NOMO-1 treated with DMSO at 0.1 percent for 48 hours (cell line): ENCODE results near the gene FOXD4.
"Not testable (repeated sequence)": the region's sequence is repeated elsewhere in the genome, so short reads cannot be mapped to it uniquely, and the experiment has no call there.

ENCODE experiments used
- DNase-seq: peaks from one replicate; lab custom pipeline; 2025; ENCODE audit not compliant: unreplicated experiment; lab: John Stamatoyannopoulos, UW

The FOXD4 gene

DNA sequence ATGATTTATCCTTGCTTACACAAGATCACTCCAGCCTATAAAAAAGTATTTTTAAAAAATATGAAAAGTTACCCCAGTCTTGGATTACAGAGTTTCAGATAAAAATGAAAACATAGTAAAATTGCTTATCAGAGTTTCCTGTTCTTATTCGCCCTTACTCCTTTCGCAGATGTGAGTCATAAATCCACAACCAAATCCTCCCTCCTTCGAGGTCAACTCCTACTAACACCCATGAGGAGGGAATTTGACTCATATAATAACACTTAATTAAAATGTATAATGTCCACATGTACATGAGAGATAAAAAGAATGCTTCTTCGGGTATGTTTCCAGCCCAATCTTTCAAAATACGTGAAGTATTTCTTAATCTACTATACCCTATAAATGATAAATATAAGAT, 23.9 kb downstream of the FOXD4 start:
- DNase-seq, result not testable (repeated sequence)

DNA sequence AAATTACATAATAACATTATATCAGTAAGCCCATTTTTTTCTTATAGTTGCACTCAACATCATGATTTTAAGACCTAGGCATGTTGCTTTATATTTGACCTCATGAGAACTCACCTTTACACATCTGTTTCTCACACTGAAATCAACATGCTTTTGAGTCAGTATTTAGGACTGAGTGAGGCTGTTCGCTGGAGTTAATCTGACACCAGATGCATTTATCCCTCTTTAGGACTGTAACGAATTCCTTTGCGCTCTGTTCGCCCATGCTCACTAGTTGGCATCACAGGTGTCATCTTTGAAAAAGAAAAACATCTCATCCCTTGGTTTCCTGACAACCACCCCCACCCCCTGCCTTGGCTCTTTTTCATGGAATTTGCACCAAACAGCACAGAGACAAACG, 24.3 kb downstream of the FOXD4 start:
- DNase-seq, result not testable (repeated sequence)

DNA sequence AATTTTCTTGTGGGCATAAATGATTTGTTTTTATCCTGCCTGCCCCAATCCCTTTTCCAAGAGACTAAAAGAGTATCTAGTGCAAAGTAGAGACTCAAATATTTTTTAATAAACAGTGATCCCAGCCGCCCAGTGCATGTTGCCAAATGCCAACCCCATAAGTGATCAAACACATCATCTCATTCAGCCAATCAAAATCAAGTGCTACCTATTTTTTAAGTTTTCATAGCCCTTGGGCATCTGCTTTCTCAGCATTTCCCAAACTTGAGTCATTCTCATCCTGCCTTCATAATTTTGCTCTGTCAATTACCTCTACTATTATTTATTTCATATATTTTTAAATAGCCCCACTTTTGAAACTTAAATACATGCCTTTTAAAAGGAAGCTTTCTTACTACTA, 27.4 kb downstream of the FOXD4 start:
- DNase-seq, result not testable (repeated sequence)

DNA sequence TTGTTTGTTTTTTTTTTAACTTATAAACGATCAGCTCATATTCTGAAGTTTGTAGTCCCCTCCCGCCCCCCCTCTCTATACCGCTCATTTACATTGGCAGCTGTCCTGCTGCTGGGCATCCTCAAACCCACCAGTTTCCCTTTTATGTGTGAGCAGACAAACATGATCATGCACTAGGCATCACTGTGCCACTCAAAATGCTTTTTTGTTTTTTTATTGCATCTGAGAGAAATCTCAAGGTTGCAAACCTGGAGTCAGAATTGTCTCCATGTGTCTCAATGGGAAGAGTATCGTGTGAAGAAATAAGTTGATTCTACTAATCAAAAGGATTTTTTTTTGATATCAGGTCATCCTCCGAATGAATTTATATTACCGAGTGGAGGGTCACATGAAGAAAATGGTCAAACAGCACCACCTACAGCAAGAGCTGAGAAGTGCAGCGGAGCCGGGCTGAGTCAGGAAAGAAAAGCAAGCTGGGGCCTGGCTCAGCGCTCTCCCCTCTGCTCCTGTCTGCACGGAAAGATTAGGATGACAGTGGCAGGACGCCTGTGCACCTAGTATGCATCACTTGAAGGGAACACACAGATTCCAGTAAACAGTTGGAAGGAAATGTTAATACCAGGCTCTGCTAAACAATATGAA, 29.7 kb downstream of the FOXD4 start:
- DNase-seq, result not testable (repeated sequence)

DNA sequence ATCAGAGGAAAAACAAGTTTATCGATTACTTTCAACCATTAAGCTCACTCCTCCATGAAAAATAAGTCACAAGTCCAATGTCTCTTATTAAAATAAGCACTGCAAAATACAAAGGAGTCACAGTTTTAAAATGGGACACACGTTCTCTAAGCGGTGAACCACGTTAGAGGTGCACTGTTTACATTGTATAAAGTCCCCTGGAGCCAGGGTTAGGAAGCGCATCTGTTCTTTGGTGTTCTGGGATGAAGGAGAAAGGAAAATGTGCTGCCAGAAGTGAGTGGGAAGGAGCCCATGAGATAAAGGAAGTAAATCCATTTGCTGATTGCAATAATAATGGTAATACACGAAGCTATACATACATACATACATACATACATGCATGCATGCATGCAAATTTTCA, 30.4 kb downstream of the FOXD4 start:
- DNase-seq, result not testable (repeated sequence)

DNA sequence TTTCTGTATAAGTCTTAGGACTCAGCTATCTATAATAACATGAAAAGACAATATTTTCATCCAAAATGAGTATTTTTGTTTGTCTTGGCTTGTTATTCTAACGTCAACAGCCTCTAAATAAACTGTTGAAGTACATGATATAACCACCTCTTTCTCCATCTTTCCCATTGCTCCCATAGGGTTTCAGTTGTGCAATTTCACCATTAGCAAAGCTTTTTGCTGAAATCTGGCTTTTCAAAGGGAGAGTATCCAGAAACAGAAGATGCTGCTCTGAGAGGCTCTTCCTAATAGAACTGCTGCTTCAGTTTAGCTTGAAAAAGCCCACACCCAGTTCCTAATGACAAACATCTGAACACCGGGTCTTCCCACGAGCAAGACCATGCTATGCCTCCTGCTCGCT, 31.1 kb downstream of the FOXD4 start:
- DNase-seq, result not testable (repeated sequence)

DNA sequence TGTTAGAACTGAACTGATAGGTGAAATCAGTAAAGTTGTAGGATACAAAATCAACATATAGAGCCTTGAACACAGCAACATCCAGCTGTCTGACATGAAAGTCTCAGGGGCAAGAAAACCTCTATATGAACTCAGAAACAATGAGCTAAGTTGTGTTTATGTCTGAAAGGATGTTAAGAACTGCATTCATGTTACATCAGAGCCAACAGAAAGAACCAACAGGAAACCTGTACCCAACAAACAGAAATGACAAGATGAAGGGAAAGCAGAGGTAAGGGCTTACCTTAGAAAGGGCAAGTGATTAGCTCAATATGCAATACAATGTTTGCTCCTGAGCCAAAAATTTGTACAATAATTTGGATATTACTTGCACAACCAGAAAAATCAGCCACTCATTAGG, 31.5 kb downstream of the FOXD4 start:
- not testable (repeated sequence) for DNase-seq

DNA sequence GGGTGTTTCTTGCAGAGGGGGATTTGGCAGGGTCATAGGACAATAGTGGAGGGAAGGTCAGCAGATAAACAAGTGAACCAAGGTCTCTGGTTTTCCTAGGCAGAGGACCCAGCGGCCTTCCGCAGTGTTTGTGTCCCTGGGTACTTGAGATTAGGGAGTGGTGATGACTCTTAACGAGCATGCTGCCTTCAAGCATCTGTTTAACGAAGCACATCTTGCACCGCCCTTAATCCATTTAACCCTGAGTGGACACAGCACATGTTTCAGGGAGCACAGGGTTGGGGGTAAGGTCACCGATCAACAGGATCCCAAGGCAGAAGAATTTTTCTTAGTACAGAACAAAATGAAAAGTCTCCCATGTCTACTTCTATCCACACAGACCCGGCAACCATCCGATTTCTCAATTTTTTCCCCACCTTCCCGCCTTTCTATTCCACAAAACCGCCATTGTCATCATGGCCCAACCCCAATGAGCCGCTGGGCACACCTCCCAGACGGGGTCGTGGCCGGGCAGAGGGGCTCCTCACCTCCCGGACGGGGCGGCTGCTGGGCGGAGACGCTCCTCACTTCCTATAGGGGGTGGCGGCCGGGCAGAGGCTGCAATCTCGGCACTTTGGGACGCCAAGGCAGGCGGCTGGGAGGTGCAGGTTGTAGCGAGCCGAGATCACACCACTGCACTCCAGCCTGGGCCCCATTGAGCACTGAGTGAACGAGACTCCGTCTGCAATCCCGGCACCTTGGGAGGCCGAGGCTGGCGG, 35.1 kb downstream of the FOXD4 start:
- not testable (repeated sequence) for DNase-seq

DNA sequence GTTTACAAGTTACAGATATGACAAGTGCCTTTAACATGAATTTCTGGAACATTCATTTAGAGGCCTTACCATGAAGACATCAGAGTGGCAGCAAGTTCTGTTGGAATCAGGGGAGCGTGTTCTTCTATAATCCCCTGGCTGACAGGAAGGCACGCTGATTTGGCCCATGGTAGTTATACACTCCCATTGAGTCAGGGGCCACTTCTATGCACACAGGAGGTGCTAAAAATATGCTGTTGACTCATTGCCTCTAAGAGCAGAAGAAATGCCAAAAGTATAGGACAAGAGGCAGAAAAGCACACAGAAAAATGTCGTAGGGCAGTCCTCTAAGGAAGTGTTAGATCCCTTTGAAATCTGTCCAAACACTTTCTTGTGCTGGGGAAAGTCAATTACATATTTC, 39.9 kb downstream of the FOXD4 start:
- DNase-seq, result not testable (repeated sequence)

DNA sequence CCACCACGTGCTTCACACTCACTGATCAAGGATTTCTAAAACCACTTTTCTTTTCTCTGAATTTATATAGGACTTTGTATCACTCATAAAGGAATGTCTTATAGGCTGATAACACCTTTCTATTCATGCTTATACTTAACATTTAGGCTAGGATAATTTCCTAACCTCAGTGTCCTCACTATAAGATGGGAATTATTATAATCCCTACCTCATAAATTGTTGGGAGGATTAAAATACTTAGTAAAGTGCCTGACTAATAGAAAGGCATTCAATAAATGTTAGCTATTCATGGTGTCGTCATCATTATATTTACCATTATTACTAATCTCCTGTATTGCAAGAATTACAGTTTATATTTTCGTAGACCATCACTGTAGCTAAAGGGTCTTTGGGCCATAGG, 41.8 kb downstream of the FOXD4 start:
- not testable (repeated sequence) for DNase-seq

DNA sequence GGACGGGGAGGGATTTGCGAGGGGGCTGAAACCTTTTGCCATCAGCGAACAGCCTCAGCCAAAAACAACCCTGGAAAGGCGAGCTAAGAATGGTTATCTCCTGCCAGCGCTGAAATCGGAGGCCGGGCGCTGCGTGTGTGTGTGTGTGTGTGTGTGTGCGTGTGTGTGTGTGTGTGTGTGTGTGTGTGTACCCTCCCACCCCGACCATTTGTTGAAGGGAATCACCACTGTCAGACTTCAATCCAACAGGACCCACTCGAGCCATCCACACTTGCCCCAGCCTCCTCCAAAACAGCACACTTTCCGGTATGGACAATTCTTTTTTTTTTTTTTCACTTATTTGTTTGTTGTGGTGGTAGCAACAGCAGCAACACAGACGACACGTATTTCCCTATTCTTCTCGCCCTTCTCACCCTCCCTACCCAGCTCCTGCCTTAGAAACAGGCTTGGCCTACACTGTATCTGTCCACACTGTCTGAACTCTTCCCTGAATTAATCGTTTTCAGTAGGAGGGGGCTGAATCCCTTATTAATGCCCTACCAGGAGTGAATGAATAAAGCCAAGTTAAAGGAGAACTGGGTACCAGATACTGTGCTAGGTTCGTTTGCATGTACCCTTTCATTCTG, 44.2 kb downstream of the FOXD4 start:
- DNase-seq, result not testable (repeated sequence)

DNA sequence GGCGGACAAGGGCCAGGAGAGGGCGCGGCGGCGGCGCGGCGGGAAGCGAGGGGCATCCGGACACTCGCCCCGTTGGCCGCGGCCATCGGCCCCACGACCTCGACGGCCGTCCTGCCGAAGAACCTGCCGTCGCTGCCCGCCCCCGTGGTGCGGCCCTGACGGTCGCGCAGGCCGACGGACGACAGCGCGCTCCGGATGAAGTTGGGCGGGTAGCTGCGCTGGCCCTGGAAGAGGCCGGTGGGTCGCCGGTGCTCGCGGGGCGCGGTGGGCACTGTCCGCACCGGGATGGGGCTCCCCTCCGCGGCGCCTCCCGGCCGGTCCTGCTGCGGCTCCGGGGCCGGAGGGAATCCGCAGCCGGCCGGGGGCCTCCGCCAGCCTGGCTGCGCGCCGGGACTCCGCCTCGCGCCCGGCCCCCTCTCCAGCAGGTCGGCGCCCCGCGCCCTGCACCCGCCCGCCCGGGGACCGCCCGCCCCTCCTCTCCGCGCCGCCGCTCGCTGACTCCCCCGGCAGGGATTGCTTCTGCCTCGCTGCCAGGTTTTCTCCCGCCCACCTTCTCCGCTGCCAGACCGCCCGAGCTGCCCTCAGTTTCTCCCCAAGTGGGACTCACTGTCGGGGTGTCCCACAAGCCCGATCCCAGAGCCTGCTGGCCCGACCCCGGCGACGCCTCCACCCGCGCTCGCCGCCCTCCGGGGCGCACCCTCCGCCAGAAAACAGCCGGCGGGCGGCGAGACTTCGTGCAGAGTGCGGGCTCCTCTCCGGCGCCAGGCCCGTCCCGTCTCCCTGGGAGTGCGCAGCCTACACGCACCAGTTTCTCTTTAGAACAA, 44.9 kb downstream of the FOXD4 start:
- DNase-seq, result not testable (repeated sequence)
